Endothelial cell of umbilical vein (primary cell): ENCODE measurements around the gene LRRC8A. TPM values are rescaled to one million over a fixed set of nuclear protein-coding genes. Genes with fewer than 3 reads are reported as not detected.
A peak's percentile ranks its signal among the peaks of the same experiment; 100 is the strongest.

Experiments
- BruUV-seq: library from RNA; stranded (reverse); fragments of 400-500 nt; replicated peaks from 2 replicates; lab custom pipeline; 2021; lab: Mats Ljungman, UMichigan
- CTCF ChIA-PET: fragments of 300-600, 350-600 bp; sonication (Branson Sonifier 250); formaldehyde crosslinking; loops from one replicate; lab custom pipeline; 2021; ENCODE audit warnings: antibody characterized with exemption, inconsistent platforms; lab: Charles Lee
- POLR2A ChIA-PET: fragments of 300-600, 350-600 bp; sonication (Branson Sonifier 250); formaldehyde crosslinking; loops from one replicate; lab custom pipeline; 2021; ENCODE audit warnings: antibody characterized with exemption, inconsistent platforms; lab: Charles Lee
- DNase-seq: peaks from one replicate; pipeline ENCODE4 v3.0.0-alpha.2; 2011; ENCODE audit warnings: low read depth, low spot score
- FAIRE-seq: peaks from 2 replicates; lab custom pipeline; 2011; peaks lifted over from hg19 to GRCh38; lab: Jason Lieb, UNC
- H2AFZ ChIP-seq: 2 replicates; pipeline ENCODE4 v1.6.0; 2012; ENCODE audit warnings: low read depth, low read length, control low read depth, inconsistent platforms
- H3K27ac ChIP-seq: 2 replicates; pipeline ENCODE4 v1.5.1; 2011; ENCODE audit warnings: low read depth, mild to moderate bottlenecking, control low read depth, low read length, moderate library complexity; ENCODE audit not compliant: insufficient read depth
- H3K27me3 ChIP-seq, 2 experiments: 2 replicates each; pipeline versions ENCODE4 v1.6.0 to v1.6.1; 2011; ENCODE audit warnings: low read length in 2 of 2, mixed read lengths in 1 of 2; ENCODE audit not compliant: control insufficient read depth in 2 of 2, insufficient read depth in 2 of 2
- H3K36me3 ChIP-seq, 2 experiments: 2 replicates in 1 of 2; 3 replicates in 1 of 2; pipeline ENCODE4 v1.5.1; 2011; ENCODE audit warnings: low read length in 2 of 2, mild to moderate bottlenecking in 1 of 2, moderate library complexity in 1 of 2; ENCODE audit not compliant: control insufficient read depth in 2 of 2, insufficient read depth in 2 of 2; ENCODE audit errors: extremely low read depth in 1 of 2
- H3K4me1 ChIP-seq: 3 replicates; pipeline ENCODE4 v1.5.1; 2011; ENCODE audit warnings: mild to moderate bottlenecking, low read length; ENCODE audit not compliant: control insufficient read depth, insufficient read depth; ENCODE audit errors: extremely low read depth
- H3K4me2 ChIP-seq: 2 replicates; pipeline ENCODE4 v1.6.1; 2011; ENCODE audit warnings: low read length, control low read depth, mixed read lengths; ENCODE audit not compliant: insufficient read depth
- H3K4me3 ChIP-seq, 3 experiments: fragments of 200-600 bp in 1 of 3; sonication (generic), shearing (Covaris generic) in 1 of 3; replicated peaks in 1 of 3; 2 replicates each; pipeline ENCODE4 v1.5.1; 2011 to 2016; ENCODE audit warnings: control low read depth in 3 of 3, low read length in 3 of 3, mild to moderate bottlenecking in 2 of 3, inconsistent platforms in 1 of 3, low read depth in 1 of 3, moderate library complexity in 1 of 3; ENCODE audit not compliant: insufficient read depth in 1 of 3
- H3K79me2 ChIP-seq: 2 replicates; pipeline ENCODE4 v1.6.0; 2012; ENCODE audit warnings: low read length, inconsistent platforms; ENCODE audit not compliant: control insufficient read depth, insufficient read depth
- H3K9ac ChIP-seq: replicated peaks from 2 replicates; pipeline ENCODE3; 2011; ENCODE audit warnings: low read length, control low read depth; ENCODE audit not compliant: insufficient read depth; ENCODE audit errors: extremely low read depth
- H3K9me1 ChIP-seq: replicated peaks from 3 replicates; pipeline ENCODE4 v1.6.0; 2011; ENCODE audit warnings: mild to moderate bottlenecking, low read length; ENCODE audit not compliant: control insufficient read depth, insufficient read depth; ENCODE audit errors: extremely low read depth
- H3K9me3 ChIP-seq: replicated peaks from 2 replicates; pipeline ENCODE4 v1.5.1; 2012; ENCODE audit warnings: low read length, inconsistent platforms; ENCODE audit not compliant: control insufficient read depth, insufficient read depth
- H4K20me1 ChIP-seq: replicated peaks from 2 replicates; pipeline ENCODE3; 2011; ENCODE audit warnings: mild to moderate bottlenecking, low read length; ENCODE audit not compliant: control insufficient read depth, insufficient read depth; ENCODE audit errors: extremely low read depth
- EZH2 ChIP-seq: IDR thresholded peaks from 2 replicates; pipeline ENCODE4 v1.6.1; 2012; ENCODE audit warnings: borderline replicate concordance, low read depth, mild to moderate bottlenecking, moderate library complexity, low read length, inconsistent platforms; ENCODE audit not compliant: severe bottlenecking
- FOS ChIP-seq: IDR thresholded peaks from 2 replicates; pipeline ENCODE4 v1.6.1; 2011; ENCODE audit warnings: mild to moderate bottlenecking, low read length, moderate library complexity, borderline replicate concordance; ENCODE audit not compliant: insufficient read depth
- GATA2 ChIP-seq: IDR thresholded peaks from 2 replicates; pipeline ENCODE4 v1.7.0; 2011; ENCODE audit warnings: low read depth, mild to moderate bottlenecking, moderate library complexity, mixed read lengths, low read length; ENCODE audit not compliant: insufficient read length, insufficient read depth
- JUN ChIP-seq: IDR thresholded peaks from 2 replicates; pipeline ENCODE4 v1.6.1; 2011; ENCODE audit warnings: borderline replicate concordance, low read depth; ENCODE audit not compliant: insufficient read length, insufficient read depth
- MYC ChIP-seq: IDR thresholded peaks from one replicate; pipeline ENCODE4 v1.6.1; 2011; ENCODE audit warnings: mild to moderate bottlenecking, low read depth, low read length
- POLR2A ChIP-seq: IDR thresholded peaks from 2 replicates; pipeline ENCODE4 v1.6.1; 2012; ENCODE audit warnings: low read depth, mild to moderate bottlenecking, control low read depth, low read length
- POLR2AphosphoS5 ChIP-seq: IDR thresholded peaks from 2 replicates; pipeline ENCODE4 v1.6.1; 2012; ENCODE audit warnings: low read depth, mild to moderate bottlenecking, control low read depth, low read length, moderate library complexity; ENCODE audit not compliant: insufficient read depth
- dilution Hi-C: fragments of 300-500 bp; cut with MboI; formaldehyde crosslinking; loops from one replicate; pipeline ENCODE4 v1.15.0; 2019; ENCODE audit warnings: low sequenced_read_pairs; ENCODE audit not compliant: extremely low pct_ligation_motif_present
- intact Hi-C: fragments of 100-400 bp; cut with micrococcal nuclease; formaldehyde crosslinking; loops from one replicate; pipeline ENCODE4 v1.10.0; 2022
- polyA plus RNA-seq, 4 experiments: library from polyadenylated mRNA; depleted of rRNA in 3 of 4; stranded (reverse) in 3 of 4; unstranded in 1 of 4; fragments of >200 nt; gene quantifications; 2 replicates each; pipeline versions ENCODE4 v1.2.1 to v1.2.3, GENCODE V29; 2011 to 2012; ENCODE audit warnings: missing spikeins in 1 of 4
- total RNA-seq: library from RNA; stranded (reverse); gene quantifications from 2 replicates; pipeline ENCODE4 v1.2.3, GENCODE V29; 2021
- TF ChIP-seq, protein P1 (sequence below): IDR thresholded peaks from 2 replicates; pipeline ENCODE4 v1.6.1; 2011; ENCODE audit not compliant: insufficient read depth, insufficient read length
- TF ChIP-seq, protein P2 (sequence below), 2 donors: IDR thresholded peaks; 1 replicate in 1 of 2; 2 replicates in 1 of 2; pipeline ENCODE4 v1.5.1; 2011; ENCODE audit warnings: low read length in 2 of 2, mild to moderate bottlenecking in 2 of 2, moderate library complexity in 2 of 2, control low read depth in 1 of 2, inconsistent platforms in 1 of 2, low read depth in 1 of 2; ENCODE audit not compliant: insufficient read depth in 1 of 2; ENCODE audit errors: extremely low read depth in 1 of 2

The LRRC8A gene
- total and polyA plus RNA-seq, 2 donors (not counting 3 experiments of a cell fraction or from before 2014, with no cell fraction given), result 99.6 to 129 TPM

DNA sequence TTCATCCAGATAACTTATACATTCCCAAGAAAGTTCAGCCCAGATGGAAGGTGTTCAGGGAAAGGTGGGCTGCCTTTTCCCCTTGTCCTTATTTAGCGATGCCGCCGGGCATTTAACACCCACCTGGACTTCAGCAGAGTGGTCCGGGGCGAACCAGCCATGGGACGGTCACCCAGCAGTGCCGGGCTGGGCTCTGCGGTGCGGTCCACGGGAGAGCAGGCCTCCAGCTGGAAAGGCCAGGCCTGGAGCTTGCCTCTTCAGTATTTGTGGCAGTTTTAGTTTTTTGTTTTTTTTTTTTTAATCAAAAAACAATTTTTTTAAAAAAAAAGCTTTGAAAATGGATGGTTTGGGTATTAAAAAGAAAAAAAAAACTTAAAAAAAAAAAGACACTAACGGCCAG, 34.8 kb downstream of the LRRC8A start:
- Histone ChIP-seq H3K4me2 (no peak overlapping the region), H3K9ac (no peak overlapping the region), H3K9me1 (no peaks in the 10 kb centered on the region), H3K27me3 (no peaks in the 10 kb centered on the region), H2AFZ (no peak overlapping the region), H3K4me3 (no peak overlapping the region), H3K36me3 (peaks cover 15 to 23% of the 10 kb centered on the region in 2 experiments), H3K9me3 (no peaks in the 10 kb centered on the region), H4K20me1 (no peaks in the 10 kb centered on the region), H3K27ac (peak overlapping the region; percentile 30), H3K79me2 (peaks cover 39% of the 10 kb centered on the region), H3K4me1 (peaks cover 68% of the 10 kb centered on the region)
- intact Hi-C loops (no loop called here), dilution Hi-C loops (no loop called here)
- FAIRE-seq (no peak), DNase-seq (no peak)
- BruUV-seq, result no TSS peak
- ChIA-PET POLR2A (no interaction called here), CTCF (interaction anchor here (0.7 to 1.8 kb wide), 4 partner anchors 11 to 55 kb away, joined by 4 to 5 read pairs (median 4); no protein-coding TSS in a partner anchor)
- TF ChIP-seq GATA2 (no peak), JUN (no peak), MYC (no peak), POLR2A (no peak), EZH2 (no peak), FOS (no peak), POLR2AphosphoS5 (no peak)
- TF ChIP-seq, protein P1, sequence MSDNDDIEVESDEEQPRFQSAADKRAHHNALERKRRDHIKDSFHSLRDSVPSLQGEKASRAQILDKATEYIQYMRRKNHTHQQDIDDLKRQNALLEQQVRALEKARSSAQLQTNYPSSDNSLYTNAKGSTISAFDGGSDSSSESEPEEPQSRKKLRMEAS, result no peak
- TF ChIP-seq, protein P2, sequence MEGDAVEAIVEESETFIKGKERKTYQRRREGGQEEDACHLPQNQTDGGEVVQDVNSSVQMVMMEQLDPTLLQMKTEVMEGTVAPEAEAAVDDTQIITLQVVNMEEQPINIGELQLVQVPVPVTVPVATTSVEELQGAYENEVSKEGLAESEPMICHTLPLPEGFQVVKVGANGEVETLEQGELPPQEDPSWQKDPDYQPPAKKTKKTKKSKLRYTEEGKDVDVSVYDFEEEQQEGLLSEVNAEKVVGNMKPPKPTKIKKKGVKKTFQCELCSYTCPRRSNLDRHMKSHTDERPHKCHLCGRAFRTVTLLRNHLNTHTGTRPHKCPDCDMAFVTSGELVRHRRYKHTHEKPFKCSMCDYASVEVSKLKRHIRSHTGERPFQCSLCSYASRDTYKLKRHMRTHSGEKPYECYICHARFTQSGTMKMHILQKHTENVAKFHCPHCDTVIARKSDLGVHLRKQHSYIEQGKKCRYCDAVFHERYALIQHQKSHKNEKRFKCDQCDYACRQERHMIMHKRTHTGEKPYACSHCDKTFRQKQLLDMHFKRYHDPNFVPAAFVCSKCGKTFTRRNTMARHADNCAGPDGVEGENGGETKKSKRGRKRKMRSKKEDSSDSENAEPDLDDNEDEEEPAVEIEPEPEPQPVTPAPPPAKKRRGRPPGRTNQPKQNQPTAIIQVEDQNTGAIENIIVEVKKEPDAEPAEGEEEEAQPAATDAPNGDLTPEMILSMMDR (IDR thresholded peaks at IDR 0.05; ENCODE audit: extremely low read depth in 1 of 2, insufficient read depth in 1 of 2, low read depth in 1 of 2, low read length in 2 of 2), result no peak
